ENCODE results near the gene SCAANT1.

DNA sequence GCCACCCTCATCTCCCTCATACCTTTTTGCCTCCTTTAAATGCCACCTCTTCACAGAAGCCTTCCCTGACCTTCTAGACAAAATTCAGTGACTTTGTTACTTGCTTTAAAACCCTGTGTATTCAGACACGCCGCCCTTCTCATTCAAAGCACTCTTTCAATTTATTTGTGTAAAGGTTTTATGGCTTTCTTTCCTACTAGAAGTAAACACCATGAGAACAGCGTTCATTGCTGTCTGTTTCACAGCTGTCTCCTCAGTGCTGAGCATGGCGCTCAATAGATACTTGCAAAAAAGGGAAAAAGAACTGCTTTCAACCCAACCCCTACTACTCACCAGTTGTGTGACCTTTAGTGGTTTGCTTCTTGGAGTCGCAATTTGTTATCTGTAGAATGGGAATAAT lies 31.5 kb downstream of the SCAANT1 start:
- TF ChIP-seq CTCF (IDR thresholded peaks at IDR 0.05; ENCODE audit: low read length) = no peak
- TF ChIP-seq EZH2 (IDR thresholded peaks at IDR 0.05; ENCODE audit: borderline replicate concordance, low read length) = no peak
